Renal pelvis (tissue), 4 donors: ENCODE data around the gene VPS26C. TPM values are rescaled to one million over a fixed set of nuclear protein-coding genes. Genes with fewer than 3 reads are reported as not detected.

Experiments
- DNase-seq: peaks from one replicate; pipeline ENCODE4 v3.0.0-alpha.2; 2013
- polyA plus RNA-seq, 3 donors: library from polyadenylated mRNA; unstranded; fragments of 120-200 nt; gene quantifications; one replicate each; pipeline ENCODE4 v1.2.1, GENCODE V29; 2013; ENCODE audit not compliant: insufficient read length in 3 of 3

VPS26C gene
- polyA plus RNA-seq, 3 donors = 36.7 to 51.1 (median 49.4) TPM

DNA sequence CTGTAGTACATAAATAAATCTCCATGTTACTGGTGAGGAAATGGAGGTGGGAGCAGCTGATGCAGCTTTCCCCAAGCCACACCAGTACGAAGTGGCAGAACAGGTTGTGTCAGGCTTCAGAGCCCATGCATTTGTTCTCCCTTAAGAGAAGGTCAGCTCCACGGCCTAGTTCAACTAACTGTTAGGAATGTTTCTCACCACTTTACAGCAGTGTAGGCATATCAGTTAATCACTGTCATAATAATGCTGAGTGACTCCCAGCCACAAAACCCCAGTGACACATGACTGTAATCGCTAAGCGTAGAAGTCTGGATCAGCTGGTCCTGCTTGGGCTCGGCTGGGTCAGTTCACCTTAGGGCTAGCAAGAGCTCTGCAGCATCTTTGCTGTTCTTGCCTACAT lies 90.4 kb downstream of the VPS26C start:
- peak; percentile 43 for DNase-seq

Other genes with a start within 250 kb of the VPS26C start
- gene PIGP, start 194.3 kb downstream of the VPS26C start, polyA plus RNA-seq = 10 to 100 TPM; 26.9 to 34.5 (median 30.8) TPM
- gene TTC3, start 194.1 kb downstream of the VPS26C start, polyA plus RNA-seq = 100 to 1,000 TPM; 162 to 185 (median 167) TPM
- 10 to 100 TPM; 60.4 to 74.4 (median 66.5) TPM for gene DYRK1A, start 99.4 kb upstream of the VPS26C start, polyA plus RNA-seq